HG03097 (cell line): Measurements from ENCODE around the gene CERS1.
"Not testable (repeated sequence)": the region's sequence is repeated elsewhere in the genome, so short reads cannot be mapped to it uniquely, and the experiment has no call there.

Source experiments
- ATAC-seq: cut with Tn5 transposase; IDR thresholded peaks from one replicate; pipeline ENCODE4 v1.9.1; 2021; ENCODE audit not compliant: unreplicated experiment, low FRiP score

CERS1 gene

GRCh38 chr19:18919086-18919899 lies 23.3 kb upstream of the CERS1 start, which contains the start of the genes COPE and DDX49:
Gene COPE, minus strand, starts transcription at chr19:18919387. Its CDS starts 39 bp downstream, at chr19:18919348.
Gene DDX49, plus strand, starts transcription at chr19:18919715. Its CDS starts 27 bp downstream, at chr19:18919742.
- peak; percentile 85 for ATAC-seq

GRCh38 chr19:18917593-18917992 lies 21.6 kb upstream of the CERS1 start:
- ATAC-seq: not testable (repeated sequence)

GRCh38 chr19:18915639-18916038 lies 19.7 kb upstream of the CERS1 start:
- ATAC-seq: no peak

- ATAC-seq: no peak
These were observed 17.5 kb upstream of the CERS1 start for GRCh38 chr19:18913466-18913865.

GRCh38 chr19:18912933-18913332 lies 17.0 kb upstream of the CERS1 start:
- ATAC-seq: no peak

- no peak for ATAC-seq
These were observed 15.0 kb upstream of the CERS1 start for GRCh38 chr19:18910801-18911436.

GRCh38 chr19:18910010-18910409 lies 14.1 kb upstream of the CERS1 start:
- ATAC-seq: no peak

GRCh38 chr19:18908917-18909619 lies 13.1 kb upstream of the CERS1 start:
- ATAC-seq: no peak

GRCh38 chr19:18906605-18907519 lies 10.9 kb upstream of the CERS1 start:
- ATAC-seq: no peak

GRCh38 chr19:18905513-18906236 lies 9.7 kb upstream of the CERS1 start:
- ATAC-seq: no peak

- ATAC-seq: no peak
These were observed 9.1 kb upstream of the CERS1 start for GRCh38 chr19:18905058-18905456.

GRCh38 chr19:18904334-18905057 lies 8.5 kb upstream of the CERS1 start:
- ATAC-seq: no peak

GRCh38 chr19:18903156-18904037 lies 7.4 kb upstream of the CERS1 start:
- ATAC-seq: no peak

GRCh38 chr19:18902519-18902918 lies 6.6 kb upstream of the CERS1 start:
- not testable (repeated sequence) for ATAC-seq

- ATAC-seq: no peak
These were observed 5.5 kb upstream of the CERS1 start for GRCh38 chr19:18901491-18901890.

GRCh38 chr19:18900700-18901481 lies 4.9 kb upstream of the CERS1 start:
- no peak for ATAC-seq
